ENCODE results near the gene SSUH2. TPM values are rescaled to one million over a fixed set of nuclear protein-coding genes. Genes with fewer than 3 reads are reported as not detected.

Gene SSUH2
- total RNA-seq, 1 donor from 2014 or later = not detected

DNA sequence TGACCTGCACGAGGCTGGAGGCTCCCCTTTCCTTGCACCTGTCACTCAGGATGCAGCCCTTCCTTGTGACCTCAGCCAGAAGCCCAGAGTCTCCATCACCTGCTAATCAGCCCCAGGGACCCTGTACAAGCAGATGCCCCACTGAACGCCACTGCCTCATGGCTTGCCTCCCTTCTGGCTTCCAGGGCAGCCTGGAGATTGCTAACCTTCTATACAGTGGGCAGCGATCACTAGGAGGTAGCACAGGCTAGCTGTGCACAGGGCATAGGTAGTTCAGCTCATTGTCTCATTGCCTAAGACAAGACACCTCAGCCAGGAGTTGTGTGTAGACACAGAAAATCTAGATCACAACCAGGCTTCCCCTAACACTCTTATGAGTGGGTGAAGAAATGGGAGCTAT lies 49.3 kb downstream of the SSUH2 start:
- DNase-seq (ENCODE audit: low spot score in 2 of 2) = no peak
- TF ChIP-seq, protein P1, sequence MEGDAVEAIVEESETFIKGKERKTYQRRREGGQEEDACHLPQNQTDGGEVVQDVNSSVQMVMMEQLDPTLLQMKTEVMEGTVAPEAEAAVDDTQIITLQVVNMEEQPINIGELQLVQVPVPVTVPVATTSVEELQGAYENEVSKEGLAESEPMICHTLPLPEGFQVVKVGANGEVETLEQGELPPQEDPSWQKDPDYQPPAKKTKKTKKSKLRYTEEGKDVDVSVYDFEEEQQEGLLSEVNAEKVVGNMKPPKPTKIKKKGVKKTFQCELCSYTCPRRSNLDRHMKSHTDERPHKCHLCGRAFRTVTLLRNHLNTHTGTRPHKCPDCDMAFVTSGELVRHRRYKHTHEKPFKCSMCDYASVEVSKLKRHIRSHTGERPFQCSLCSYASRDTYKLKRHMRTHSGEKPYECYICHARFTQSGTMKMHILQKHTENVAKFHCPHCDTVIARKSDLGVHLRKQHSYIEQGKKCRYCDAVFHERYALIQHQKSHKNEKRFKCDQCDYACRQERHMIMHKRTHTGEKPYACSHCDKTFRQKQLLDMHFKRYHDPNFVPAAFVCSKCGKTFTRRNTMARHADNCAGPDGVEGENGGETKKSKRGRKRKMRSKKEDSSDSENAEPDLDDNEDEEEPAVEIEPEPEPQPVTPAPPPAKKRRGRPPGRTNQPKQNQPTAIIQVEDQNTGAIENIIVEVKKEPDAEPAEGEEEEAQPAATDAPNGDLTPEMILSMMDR (IDR thresholded peaks at IDR 0.05) = no peak
- no peak overlapping the region for H3K4me3 ChIP-seq
- H3K36me3 ChIP-seq = no peaks in the 10 kb centered on the region
- H3K27ac ChIP-seq = no peak overlapping the region
- no peaks in the 10 kb centered on the region for H3K27me3 ChIP-seq
- intact Hi-C loops (cut with DNase I) = no loop called here
- H3K9me3 ChIP-seq = no peaks in the 10 kb centered on the region
- peaks cover 3 to 8% of the 10 kb centered on the region in 2 donors for H3K4me1 ChIP-seq

DNA sequence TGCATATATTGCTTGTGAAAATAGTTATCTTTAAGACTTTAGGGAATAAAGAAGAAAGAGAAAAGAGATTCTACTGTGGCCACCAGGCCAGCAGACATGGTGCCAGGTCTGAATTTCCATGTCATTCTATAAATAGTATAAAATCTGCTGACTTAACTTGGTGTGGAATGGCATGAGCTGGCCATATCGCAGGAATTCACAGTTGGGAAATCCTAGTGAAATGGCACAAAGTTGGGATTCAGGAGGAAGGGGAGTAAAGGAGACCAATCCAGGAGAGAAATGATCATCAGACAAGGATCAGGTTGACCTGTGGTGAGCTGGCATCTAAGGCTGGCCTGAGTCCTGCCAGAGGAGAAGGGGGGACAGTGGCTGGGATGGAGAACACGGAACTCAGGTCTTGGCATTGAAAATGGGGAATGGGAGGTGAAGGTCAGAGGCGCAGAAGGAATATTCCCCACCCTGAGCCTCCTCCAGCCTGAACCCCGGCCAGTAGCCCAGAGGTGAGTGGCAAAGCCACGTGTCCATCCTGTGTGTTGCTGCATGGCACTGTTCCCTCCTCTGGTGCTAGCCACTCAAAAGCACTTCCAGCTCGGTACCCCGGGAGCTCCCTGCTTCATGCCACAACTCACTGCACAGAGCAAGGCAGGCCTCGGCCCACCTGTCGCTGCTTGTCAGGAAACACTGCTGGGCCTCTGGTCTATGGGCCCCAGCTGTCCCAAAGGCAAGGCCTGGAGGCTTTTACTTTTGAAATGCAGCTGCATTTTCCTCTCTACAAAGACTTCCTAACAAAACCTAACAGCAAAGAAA lies 51.4 kb downstream of the SSUH2 start:
- no peak for DNase-seq (ENCODE audit: low spot score in 2 of 2)
- H3K27ac ChIP-seq = peak overlapping the region; percentile 63 to 68
- peaks cover 3 to 13% of the 10 kb centered on the region in 2 donors for H3K4me1 ChIP-seq
- H3K36me3 ChIP-seq = no peaks in the 10 kb centered on the region
- no peaks in the 10 kb centered on the region for H3K27me3 ChIP-seq
- no peaks in the 10 kb centered on the region for H3K9me3 ChIP-seq
- intact Hi-C loops (cut with DNase I) = no loop called here
- TF ChIP-seq, protein P1 (IDR thresholded peaks at IDR 0.05) = no peak
- no peak overlapping the region for H3K4me3 ChIP-seq

DNA sequence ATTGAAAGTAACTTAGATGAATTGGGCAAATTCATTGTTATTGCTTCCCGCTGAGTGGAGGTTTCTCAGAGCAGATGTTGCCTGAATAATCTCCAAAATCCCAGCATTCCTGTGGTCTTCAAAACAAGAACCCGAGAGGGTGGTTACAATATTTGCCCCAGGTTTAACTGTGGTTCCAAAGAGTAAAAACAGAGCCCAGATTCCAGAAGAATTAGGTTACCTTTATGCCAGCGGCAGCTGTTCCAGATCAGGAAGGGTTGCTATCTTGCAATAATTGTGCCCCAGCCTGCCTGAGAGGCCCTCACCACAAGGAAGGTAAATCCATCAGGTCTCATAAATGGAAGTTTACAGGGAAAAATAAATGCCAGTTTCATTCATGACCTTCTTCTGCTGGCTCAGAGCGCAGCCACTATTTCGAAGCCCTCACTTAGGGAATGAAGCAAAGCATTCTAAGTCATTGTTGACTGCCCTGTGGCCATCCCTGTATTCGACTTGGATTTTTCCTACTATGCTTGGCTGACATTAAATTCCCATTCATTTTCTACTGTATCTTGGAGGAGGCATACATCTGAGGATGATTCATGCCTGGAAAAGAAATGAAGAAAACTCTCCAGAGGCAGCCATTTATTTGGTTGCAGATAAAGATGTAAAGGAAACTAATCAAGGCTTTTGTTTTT lies 54.6 kb downstream of the SSUH2 start:
- Histone ChIP-seq H3K4me3 (no peak overlapping the region), H3K27ac (peak overlapping the region; percentile 32 to 34), H3K9me3 (no peaks in the 10 kb centered on the region), H3K4me1 (peaks cover 3 to 13% of the 10 kb centered on the region in 2 donors), H3K27me3 (no peaks in the 10 kb centered on the region), H3K36me3 (no peaks in the 10 kb centered on the region)
- TF ChIP-seq, protein P1 (IDR thresholded peaks at IDR 0.05) = no peak
- no peak for DNase-seq (ENCODE audit: low spot score in 2 of 2)
- intact Hi-C loops (cut with DNase I) = no loop called here

DNA sequence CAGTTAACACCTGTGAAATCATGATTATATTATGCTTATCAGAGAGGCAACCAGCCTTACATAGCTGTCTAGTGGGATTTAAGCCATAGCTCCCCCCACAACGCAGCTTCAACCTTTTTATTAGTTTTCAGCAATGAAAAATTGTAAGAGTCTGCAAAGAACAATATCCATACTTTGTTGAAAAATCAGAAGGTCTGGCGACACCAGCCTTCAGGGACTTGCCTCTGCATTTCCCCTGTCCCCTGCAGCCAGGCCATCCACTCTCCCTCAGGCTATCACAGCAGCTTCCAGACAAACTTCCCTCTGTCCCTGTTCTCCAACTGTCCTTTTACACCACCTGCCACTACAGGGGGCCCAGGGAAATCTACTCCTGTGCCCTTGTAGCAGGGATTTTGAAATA lies 59.9 kb downstream of the SSUH2 start:
- intact Hi-C loops (cut with DNase I) = no loop called here
- Histone ChIP-seq H3K4me3 (no peak overlapping the region), H3K27ac (no peak overlapping the region), H3K36me3 (no peaks in the 10 kb centered on the region), H3K9me3 (no peaks in the 10 kb centered on the region), H3K27me3 (no peaks in the 10 kb centered on the region), H3K4me1 (peaks cover 0 to 2% of the 10 kb centered on the region in 2 donors)
- TF ChIP-seq, protein P1 (IDR thresholded peaks at IDR 0.05) = no peak
- no peak for DNase-seq (ENCODE audit: low spot score in 2 of 2)

DNA sequence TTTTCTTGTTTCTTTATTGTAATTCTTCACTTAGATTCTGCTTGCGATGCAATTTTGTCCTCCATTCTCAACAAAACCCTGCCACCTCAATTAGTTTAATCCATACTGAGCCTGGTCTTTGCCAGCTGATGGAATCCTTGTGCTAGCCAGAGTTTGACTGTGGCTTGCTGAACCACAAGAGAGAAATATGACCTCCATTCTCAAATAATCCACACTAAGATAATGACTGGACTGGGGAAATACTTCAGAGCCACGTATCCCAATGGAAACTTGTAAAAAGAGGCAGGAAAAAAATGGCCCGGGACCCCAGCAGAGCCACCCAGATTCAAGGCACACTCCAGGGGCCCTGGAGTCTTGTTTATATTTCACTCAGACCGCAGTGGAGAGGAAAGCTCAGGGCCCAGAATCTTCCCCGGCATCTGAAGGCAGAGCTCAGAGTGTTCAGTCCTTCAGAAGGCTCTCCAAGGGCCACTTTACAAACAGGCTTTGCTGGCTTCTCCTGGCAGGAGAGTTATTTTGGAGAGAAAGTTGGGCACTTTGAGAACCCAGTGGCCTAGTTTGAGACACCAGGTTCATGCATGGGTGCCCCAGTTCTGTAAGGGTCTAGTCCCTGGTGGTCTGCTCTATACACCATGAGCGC lies 62.7 kb downstream of the SSUH2 start:
- no peak overlapping the region for H3K4me3 ChIP-seq
- intact Hi-C loops (cut with DNase I) = no loop called here

More for the DNA sequence above, 62.7 kb downstream of the SSUH2 start:
- Histone ChIP-seq H3K36me3 (peaks cover 0 to 7% of the 10 kb centered on the region in 2 donors), H3K4me1 (peaks cover 0 to 1% of the 10 kb centered on the region in 2 donors), H3K9me3 (no peaks in the 10 kb centered on the region), H3K27me3 (no peaks in the 10 kb centered on the region), H3K27ac (no peak overlapping the region)
- TF ChIP-seq, protein P1 (IDR thresholded peaks at IDR 0.05) = no peak
- DNase-seq (ENCODE audit: low spot score in 2 of 2) = no peak

All from ascending aorta (tissue), 2 donors.